ENCODE data around the gene BFSP2.
A peak's percentile ranks its signal among the peaks of the same experiment; 100 is the strongest.

Gene BFSP2

DNA sequence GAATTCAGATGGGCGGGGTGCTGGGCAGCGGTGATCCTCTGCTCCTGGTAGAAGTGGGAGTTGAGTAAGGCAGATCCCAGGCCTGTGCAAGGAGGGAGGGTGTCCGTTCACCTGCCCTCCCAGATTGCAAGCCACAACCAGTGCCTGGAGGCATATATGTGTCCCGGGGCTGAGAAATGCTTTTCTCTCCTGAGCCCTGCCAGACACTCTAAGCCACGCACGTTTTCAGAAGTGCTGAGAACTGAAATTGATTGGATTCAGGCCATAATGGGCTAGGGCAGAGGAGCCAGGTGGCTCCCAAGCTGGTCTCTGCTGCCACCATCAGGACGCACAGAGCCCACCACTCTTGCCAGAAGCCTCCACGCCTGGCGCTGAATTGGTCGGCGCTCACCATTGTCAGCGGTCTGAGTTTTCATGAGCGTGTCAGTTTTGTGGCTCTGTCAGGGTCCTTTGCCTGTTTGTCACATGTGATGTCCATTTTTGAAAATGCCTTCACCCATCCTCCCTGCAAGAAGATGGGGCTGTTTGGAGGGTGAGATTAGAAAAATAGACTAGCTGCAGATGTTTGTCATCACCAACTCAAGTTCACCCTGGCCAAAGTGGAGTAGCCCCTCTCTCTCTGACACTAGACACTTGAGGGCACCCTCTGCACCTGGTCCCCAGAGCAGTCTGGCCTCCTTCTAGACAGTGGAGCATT lies 15.4 kb upstream of the BFSP2 start:
- peak; percentile 39 for DNase-seq

DNA sequence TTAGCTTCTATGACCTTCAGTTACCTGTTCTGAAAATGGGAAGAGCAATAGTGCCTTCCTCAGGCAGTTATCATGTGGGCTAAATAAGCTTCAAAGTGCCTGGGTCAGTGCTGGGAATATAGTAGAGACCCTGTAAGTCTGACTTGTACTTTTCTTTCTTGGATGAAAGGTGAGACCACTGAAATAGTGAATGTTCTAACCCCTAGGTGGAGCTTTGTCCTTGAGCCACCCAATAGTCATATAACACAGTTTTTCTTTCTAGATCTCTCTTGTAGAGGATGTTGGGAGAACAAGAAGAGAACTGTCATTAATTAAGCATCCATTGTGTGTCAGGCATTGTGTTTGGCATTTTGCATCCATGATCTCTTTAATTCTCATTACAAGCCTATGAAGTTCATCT lies 13.0 kb upstream of the BFSP2 start:
- no peak for DNase-seq

DNA sequence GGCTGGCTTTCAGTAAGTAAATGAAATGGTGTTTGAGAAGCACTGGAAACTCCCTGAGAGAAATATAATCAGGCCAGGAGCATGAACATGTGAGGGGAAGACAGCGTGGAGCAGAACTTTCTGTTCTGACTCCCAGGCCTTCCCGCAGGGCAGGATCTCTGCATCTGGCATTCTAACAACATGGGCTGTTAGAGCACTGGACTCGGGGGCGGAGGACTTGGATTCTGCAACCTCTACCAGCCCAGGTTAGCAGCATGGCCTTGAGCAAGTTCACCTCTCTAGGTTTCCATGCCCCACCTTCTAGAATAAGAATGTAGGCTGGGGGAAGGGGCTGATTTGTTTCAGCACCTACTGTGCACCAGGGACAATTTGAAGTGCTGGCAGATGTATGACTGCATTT lies 12.5 kb upstream of the BFSP2 start:
- DNase-seq: no peak

DNA sequence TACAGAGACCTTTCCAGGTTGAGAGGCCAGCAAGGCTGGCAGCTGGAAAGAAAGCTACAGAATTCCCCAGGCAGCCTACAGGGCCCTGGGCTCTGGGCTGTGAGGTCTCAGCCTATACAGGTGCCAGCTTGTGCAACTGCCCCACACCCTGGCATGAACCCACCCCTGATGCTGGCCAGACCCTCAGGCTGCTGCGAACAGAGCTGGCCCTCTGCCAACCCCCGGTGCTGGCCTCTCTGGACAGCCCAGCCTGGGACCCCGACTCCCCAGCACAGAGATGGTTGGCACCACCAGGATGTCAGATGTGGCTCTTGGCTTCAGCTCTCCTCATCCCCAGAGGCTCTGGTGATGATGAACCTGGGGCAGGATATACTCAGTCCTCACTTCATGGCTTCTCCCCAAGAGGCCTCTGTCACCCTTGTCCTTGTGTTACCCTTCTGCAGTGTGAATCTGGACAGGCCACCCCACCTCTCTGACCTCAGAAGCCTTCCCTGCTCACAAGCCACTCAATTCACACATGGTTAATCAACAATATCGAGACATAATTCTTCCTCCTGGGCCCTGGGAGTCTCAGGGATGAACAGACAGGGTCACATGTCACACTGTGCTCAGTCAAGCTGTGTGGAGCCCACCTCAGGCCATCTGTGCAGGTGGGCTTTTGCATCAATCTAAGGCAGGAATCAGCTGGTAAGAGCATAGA lies 11.0 kb upstream of the BFSP2 start:
- DNase-seq: no peak

DNA sequence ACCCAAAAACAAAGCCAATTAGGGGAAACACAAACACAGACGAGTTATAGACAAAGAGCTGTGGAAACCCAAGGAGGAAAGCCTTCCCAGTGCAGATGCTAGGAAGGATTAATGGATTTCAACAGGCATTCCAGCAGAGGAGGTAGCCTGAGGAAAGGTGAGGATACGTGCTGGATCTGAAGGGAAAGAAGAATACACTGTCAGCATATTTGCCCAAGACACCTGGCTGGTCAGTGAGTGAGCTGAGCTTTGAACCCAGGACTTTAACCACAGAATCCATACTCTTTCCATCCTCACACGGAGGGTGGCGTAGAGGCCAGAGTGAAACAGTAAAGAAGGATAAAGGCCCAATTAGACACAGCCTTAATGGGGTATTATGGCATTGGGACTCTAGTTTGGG lies 9.1 kb upstream of the BFSP2 start:
- no peak for DNase-seq

DNA sequence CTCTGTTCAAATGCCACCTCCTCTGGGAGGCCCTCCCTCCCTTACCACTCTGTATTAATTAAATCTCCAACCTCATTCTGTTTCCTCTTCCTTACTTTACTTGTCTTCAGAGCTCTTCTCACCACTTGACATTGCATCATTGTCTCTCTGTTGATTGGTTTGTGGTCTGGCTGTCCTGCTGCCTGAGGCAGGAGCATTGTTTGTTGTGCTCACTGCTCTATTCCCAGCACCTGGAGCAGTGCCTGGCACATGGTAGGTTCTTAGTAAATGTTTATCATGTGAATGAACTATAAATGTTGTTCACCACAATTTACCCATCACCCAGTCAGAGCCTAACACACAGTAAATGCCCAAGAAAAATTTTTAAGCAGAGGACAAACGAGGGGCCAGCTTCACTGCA lies 6.7 kb upstream of the BFSP2 start:
- DNase-seq: no peak

DNA sequence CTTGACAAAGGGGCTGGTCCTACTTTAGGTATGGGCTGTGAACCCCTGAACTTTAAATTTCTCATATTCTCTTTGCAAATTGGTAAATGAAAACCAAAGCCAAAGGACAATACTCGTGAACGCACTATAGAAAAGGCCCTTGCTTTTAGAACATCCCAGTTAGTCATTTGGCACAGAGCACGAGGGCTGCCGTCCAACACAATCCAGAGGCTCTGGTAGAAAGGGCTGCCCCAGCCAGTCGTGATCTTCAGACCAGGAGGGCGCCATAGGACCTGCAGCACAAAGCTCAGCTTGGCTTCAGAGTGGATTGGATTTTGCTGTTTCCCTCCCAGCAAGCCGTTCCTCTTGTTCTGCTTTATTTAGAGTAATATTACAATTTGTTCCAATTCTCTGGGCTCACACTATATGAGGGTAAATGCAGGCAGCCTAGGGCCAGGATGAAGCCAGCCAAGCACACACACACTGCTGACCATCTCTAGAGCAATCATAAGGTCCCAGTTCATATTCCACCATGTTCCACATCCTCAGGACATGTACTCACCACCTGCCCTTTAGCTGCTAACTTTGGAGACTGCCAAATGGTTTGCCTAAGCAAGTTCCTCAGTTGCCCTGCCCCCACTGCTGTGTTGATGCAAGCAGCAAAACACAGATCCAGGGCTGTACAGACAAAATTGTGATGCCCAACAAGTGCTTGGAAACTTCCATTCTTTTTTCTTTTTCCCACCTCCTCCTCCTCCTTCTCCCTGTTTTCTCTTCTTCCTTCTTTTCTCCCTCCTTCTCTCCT lies 6.0 kb upstream of the BFSP2 start:
- DNase-seq: no peak

DNA sequence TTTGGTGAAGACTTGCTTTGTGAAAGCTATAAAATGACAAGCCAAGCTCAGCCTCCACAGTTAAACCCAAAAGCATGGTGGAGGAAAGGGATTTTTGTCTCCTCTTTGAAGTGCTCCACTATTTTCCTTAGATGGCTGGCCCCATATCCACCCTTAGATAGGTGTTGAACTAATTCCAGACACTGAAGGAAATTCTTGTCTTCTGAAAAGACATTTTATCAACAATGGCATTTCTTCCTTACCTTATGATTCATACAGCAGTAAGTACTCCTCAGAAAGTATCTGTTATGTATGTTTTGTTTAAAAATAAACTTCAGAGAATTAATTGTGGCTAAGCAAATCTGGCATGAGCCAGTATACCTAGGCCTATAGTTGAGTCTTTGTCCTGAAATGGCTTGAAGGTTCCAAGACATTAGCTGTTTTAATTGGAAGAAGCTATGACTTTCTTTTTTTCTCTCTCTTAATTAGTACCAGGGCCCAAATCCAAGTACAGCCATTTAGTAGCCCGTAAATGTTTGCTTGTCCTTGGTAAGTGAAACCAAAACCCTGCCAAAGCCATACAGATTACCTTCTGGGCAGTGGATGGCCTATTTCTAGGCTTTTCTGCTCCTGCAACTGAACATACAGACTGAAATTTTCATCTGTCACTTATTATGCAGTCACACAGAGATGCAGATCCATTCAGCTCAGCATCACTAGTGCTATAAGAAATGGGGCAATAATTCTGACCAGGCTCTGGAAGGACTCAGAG lies 5.1 kb upstream of the BFSP2 start:
- DNase-seq: no peak

DNA sequence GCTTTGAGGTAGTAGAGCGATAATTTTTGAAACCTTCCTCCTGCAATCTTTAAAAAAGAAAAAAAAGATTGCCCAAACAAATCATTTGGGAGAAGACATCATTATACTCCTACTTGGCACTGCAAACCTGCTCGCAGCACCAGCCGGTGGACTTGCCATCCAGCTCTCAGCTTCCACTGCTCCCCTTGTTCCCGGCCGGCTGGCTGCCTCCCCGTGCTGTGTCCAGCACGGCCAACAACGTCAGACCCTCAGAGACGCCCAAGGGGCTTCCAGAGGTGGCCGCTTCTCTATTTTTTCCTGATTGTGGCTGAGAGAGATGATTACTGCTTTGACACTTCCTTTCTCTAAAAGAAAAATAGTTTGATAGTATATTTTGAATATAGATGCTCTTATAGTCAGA lies 3.0 kb upstream of the BFSP2 start:
- DNase-seq: no peak

DNA sequence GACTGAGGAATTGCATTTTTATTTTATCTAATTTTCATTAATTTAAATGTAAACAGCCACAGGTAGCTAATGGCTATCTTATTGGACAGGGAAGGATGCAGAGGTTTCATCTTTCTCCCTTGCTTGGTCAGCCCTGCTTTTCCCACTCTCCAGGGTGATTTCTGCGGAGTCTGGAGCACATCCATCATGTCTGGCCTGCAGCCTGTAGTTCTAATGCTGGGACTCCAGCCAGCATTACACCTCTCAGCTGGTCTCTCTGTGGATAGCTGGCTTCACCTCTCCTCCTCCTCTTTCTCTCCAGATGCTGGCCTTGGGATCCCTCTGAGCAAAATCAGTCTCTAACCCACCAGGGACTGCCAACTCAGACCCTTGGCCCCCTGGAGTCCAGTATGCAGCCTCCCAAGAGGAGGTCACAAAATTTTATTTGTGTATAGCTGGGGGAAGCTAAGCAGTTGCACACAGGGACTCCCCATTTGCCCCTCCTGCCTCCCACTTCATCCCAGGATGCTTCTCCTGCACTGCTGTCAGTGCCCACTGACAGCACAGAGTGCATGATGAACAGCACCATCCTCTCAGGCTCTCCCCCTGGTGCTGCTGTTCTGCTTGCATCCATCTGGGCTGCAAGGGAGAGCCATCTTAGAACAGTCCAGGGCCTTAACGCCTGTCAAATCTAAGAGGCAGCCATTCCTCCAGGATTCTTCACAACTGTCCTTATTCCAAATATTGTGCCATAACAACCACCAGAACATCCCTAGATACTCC lies 1.7 kb downstream of the BFSP2 start:
- DNase-seq: no peak

DNA sequence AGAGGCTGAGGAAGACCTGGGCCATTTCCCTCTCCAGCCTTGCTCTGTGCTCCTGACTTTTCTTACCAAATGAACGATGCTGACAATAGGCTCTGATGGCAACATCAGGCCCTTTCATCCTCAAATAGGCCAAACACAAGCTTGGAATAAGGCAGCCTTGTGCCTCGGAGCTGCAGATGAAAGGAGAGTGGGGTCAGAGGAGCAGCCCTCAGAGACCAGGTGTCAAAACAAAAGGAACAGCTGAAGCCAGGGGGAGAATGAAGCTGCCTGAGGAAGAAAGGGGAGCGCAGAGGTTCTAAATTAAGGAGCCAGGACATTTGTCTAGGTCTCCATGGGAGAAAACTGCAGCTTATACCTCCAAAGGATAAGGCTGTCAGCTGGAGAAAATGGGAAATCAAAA lies 5.1 kb downstream of the BFSP2 start:
- no peak for DNase-seq

DNA sequence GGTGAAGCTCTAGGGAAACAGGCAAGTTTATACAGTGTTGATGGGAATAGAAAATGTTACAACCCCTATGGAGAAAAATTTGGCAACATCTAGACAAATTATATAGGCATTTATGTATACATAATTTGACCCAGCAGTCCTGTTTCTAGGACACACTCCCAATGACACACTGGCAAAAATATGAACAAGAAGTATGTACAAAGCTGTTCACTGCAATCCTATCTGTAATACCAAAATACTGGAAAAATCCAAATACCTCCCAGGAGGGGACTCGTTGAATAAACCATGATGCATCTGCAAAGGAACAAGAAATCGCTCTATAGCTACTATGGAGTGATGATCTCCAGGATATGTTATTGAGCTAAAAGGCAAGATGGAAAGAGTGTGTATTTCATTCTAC lies 8.5 kb downstream of the BFSP2 start:
- no peak for DNase-seq

DNA sequence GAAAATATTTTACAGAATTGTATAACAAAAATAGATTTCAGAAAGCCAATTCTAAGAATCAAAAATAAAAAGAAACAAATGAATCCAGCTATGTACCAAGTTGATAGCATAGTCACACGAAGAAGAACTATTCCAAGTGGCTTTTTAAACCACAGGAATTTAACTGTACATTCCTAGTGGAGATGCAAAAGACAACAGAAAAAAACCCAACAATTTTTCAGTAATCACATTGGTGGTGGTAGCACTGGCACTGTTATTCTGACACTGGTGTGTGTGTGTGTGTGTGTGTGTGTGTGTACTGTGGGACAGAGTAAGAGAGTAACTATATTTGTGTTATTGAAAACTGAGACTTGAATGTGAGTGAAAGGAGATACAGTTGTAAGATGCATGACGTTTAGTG lies 9.1 kb downstream of the BFSP2 start:
- no peak for DNase-seq

DNA sequence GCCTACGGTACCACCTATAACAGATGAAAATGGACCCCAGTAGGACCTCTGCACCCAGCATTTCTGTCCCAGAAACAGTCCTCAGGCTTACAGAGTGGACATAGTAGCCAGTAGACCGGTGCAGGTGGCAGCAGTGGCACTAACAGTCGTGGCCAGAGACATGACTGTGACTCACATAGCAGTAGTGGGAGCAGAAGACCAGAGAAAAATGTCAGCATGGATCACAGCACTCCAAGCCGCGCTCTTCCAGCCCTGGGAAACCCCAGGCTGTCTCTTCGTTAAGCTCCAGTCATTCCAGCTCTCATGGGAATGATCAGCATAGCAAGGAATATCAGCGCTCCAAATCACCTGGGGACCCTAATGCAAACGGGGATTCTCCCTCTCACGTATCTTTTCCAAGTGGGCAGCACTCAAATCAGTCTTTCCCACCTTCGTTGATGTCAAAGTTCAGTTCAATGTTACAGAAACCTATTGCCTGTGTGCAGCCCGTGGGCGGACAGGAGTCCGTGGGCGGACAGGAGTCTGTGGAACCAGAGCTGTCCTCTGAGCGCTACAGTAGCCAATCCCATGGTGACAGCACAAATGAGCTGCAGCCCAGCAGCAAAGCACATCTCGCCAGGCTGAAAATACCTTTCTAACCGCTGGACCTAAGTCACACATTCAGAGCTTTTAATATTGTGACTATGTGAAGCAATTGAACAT lies 10.5 kb downstream of the BFSP2 start:
- DNase-seq: no peak

DNA sequence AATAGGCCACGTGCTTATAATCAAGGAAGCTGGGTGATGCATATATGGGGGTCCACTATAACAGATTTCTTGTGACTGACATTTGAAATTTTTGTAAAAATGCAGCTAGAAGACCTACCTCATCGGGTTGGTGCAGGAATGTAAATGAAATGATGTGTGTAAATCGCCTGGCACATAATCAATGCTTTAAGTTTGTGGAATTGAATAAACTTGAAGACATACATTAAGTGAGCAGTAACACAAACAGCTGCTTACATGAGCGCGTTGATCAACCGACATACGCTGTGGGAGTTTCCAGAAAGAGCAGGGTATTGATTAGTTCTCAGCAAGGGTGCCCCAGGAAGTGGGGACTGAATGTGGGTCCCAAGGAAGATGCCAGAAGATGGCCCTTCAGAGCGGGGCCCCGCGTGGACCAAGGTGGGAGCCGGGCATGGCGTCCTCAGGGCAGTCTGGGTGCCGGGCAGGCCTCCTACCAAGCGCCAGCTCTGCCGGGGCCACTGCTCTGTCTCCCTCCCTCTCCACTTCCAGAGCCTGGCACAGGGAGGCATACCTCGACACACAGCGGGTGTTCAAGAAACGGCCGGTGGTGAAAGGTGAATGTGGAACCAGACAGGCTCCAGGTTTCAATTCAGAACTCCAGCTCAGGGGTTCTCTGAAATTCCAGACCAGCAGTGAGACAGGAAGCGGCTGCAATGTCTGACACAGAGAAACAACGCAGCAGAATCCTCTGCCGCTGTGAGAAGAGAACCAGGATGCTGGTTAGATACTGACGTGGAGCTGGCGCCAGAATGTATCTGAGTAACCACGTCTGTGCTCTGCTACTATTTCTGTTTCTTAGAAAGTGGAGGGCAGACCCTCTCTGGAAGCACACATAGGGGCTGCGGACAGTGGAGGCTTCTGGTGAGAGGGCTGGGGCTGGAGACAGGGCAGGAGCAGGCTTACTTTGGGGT lies 12.6 kb downstream of the BFSP2 start:
- no peak for DNase-seq

DNA sequence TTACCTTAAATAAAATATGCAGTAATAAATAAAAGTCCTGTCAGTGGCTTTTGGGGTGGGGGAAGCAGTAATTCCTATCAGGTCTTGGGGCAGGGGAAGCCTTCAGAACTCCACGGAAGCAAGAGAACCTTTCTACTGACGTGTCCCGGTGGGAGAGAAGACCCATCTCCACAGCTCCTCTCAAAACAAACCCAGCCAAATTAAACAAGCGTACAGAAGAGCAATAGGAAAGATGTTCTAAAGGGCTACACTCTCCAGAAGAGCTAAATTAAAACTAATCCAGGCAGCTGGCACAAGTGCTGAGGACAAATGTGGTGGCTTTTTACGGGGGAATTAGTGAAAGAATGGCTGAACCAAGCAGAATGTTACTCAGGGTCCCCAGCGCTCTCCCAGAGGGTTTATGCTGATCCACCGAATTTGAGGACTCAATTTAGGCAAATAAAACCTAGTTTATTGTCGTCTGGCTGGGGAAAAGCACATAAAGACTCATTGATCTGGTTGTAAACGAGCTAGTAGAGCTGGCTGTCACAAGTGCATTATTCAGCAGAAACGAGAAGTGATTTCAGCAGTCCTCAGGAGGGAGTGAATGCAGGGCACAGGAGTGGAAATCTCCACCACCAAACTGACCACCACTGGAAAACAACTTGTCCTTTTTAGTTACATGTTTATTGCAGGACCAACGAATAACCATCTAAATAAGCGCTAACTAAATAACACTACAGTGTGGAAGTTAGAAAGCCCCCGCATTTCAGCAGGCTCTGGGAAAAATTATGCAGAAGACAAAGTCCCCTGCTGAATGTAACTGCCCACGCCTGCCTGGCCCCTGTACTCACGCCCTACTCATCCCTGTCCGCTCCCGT lies 13.5 kb downstream of the BFSP2 start:
- DNase-seq: no peak

DNA sequence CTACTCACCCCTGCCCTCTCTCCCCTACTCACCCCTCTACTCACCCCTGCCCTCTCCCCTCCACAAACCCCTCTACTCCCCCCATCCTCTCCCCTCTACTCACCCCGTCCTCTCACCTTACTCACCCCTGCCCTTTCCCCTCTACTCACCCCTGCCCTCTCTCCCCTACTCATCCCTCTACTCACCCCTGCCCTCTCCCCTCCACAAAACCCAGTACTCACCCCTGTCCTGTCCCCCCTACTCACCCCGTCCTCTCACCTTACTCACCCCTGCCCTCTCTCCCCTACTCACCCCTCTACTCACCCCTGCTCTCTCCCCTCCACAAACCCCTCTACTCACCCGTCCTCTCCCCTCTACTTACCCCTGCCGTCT lies 14.2 kb downstream of the BFSP2 start:
- DNase-seq: no peak

DNA sequence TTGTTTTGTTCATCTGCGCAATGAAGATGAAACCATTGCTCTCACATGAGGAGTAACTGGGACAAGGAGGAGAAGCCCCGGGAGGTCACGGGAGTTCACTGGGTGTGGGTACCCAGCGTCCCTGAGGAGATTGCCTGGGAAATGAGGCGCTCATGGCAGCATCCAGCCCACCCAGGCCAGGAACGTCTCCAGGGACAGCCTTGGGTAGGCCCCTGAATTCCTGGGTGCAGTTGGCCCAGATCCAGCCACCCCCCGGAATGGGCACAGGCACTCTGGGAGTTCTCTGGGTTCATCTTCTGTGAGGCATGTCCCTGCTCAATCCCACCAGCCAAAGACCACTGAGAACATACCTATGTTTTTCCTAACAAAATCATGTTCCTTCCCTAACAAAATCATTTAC lies 18.5 kb downstream of the BFSP2 start:
- no peak for DNase-seq

DNA sequence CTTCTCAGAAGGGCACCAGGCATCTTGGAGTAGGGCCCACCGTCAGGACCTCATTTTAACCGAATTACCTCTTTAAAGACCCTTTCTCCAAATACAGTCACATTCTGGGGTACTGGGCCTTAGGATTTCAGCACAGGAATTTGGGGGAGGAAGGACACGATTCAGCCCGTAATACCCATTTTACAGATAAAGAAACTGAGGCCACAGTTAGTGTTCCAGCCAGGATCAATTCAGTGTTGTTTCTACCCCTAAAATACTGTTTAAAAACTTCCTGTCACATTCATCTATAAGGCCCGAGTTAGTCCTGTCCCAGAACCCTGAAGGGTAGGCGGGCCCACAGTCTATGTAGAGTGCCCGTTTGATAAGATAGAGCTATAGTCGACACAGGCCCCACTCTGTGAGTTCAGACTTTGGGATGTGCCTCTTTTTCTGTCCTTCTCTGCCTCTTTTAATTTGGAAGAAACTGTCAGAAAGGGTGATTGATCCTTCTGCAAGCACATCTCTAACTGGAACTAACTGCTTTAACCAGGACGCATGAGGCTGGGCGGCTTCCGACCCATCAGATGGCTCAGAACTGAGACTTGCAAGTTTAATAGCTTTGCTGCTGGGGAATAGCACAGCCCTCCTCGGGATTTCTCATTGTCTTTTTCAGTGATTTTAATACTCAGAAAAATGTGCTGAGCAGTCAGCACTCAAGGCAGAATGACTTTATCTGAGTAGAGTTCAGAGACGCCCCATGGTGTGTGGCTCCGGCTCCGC lies 19.5 kb downstream of the BFSP2 start:
- no peak for DNase-seq

Data from activated CD4-positive, alpha-beta T cell treated with anti-CD3 and anti-CD28 coated beads, Interleukin-2, amount 50 U/mL, for 16 hours (primary cell).